Measurements from ENCODE around the gene HABP2.

HABP2 gene

DNA sequence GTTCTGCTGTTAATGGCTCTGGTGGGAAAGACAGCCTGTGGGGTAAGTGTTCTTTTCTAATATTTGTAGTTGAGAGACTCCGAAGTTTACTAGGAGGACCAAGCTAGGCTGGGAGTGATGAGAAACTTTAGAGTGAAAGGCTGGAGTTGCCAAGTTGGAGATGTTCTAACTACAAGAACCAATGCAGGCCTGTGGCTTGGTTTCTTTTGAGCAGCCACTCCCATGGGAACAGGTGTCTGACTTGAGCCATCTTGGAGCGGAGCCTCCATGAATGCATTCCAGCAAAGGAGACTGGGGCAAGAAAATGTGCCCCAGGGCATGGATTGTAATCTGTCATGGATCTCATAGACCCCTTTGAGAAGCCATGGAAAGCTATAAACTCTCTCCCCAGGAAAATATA is 296 bp downstream of the HABP2 start:
- Histone ChIP-seq H2BK120ac (ENCODE audit: low read depth, low read length) (no peak overlapping the region), H3K79me1 (ENCODE audit: low read depth, low read length) (no peaks in the 10 kb centered on the region), H3K4me3 (ENCODE audit: low read length in 2 of 2) (no peak overlapping the region), H3K23ac (ENCODE audit: low read depth, low read length, poor library complexity) (no peak overlapping the region), H2BK12ac (ENCODE audit: low read length) (no peak overlapping the region), H2BK15ac (ENCODE audit: low read length) (no peak overlapping the region), H3K9ac (ENCODE audit: low read depth, low read length, poor library complexity) (no peak overlapping the region), H3K27ac (replicated peaks; ENCODE audit: low read length) (no peak overlapping the region), H2AFZ (ENCODE audit: low read length) (no peak overlapping the region), H3K4ac (ENCODE audit: low read length) (no peak overlapping the region), H3K36me3 (replicated peaks in 1 of 2; ENCODE audit: control insufficient read depth in 2 of 2, insufficient read depth in 2 of 2, low read length in 2 of 2) (no peaks in the 10 kb centered on the region), H3K27me3 (ENCODE audit: control insufficient read depth in 3 of 3, insufficient read depth in 3 of 3, low read depth in 1 of 3, low read length in 3 of 3) (peaks cover 0 to 37% (median 0%) of the 10 kb centered on the region in 3 experiments), H3K4me1 (ENCODE audit: control insufficient read depth in 2 of 2, insufficient read depth in 1 of 2, low read depth in 1 of 2, low read length in 2 of 2) (peaks cover 0 to 16% of the 10 kb centered on the region in 2 donors), H2AK5ac (ENCODE audit: low read depth, low read length) (no peak overlapping the region), H4K91ac (ENCODE audit: low read depth, low read length, poor library complexity) (no peak overlapping the region), H3K9me3 (replicated peaks in 1 of 2; ENCODE audit: control insufficient read depth in 2 of 2, insufficient read depth in 1 of 2, low read depth in 1 of 2, low read length in 2 of 2) (no peaks in the 10 kb centered on the region), H4K8ac (ENCODE audit: low read depth, low read length) (no peak overlapping the region), H3K18ac (ENCODE audit: low read length) (no peak overlapping the region), H3K4me2 (ENCODE audit: insufficient read depth, low read length, poor library complexity, severe bottlenecking) (no peak overlapping the region), H3K14ac (ENCODE audit: low read length) (no peak overlapping the region), H2BK5ac (ENCODE audit: low read length) (no peak overlapping the region)
- no CpG with 5 or more reads among the region's 2 CpGs for WGBS, 2 donors (ENCODE audit: extremely low coverage in 2 of 2, insufficient read length in 2 of 2, insufficient replicate concordance in 1 of 2)
- DNase-seq (ENCODE audit: low spot score), result no peak

DNA sequence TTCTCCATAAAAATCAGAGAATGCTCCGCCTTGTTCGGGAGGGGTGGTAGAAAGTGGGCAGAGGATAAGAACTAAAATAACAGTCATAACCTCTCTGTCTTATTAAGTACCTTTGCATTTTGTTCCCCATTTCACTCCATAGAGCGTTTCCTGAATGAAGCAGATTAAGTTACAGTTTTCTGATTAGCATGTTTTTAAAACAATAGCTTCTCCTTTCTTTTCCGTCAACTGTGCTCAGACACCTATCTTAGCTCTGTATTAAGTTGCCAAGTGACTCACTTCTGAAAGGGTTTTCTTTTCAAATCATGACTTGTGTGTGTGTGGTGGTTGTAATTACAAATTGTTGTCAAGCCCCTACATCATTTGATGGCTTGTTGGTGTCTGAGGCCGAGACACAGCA is 1.4 kb downstream of the HABP2 start:
- no peak overlapping the region for H3K4ac ChIP-seq (ENCODE audit: low read length)
- H2BK120ac ChIP-seq (ENCODE audit: low read depth, low read length), result no peak overlapping the region
- no peaks in the 10 kb centered on the region for H3K79me1 ChIP-seq (ENCODE audit: low read depth, low read length)
- H3K18ac ChIP-seq (ENCODE audit: low read length), result no peak overlapping the region
- no peak overlapping the region for H3K23ac ChIP-seq (ENCODE audit: low read depth, low read length, poor library complexity)
- no peak overlapping the region for H2AK5ac ChIP-seq (ENCODE audit: low read depth, low read length)
- DNase-seq (ENCODE audit: low spot score), result no peak
- no peak overlapping the region for H2BK12ac ChIP-seq (ENCODE audit: low read length)
- no peak overlapping the region for H3K27ac ChIP-seq (replicated peaks; ENCODE audit: low read length)
- no peak overlapping the region for H3K14ac ChIP-seq (ENCODE audit: low read length)
- H4K91ac ChIP-seq (ENCODE audit: low read depth, low read length, poor library complexity), result no peak overlapping the region
- no peak overlapping the region for H3K4me3 ChIP-seq (ENCODE audit: low read length in 2 of 2)
- H3K9me3 ChIP-seq (replicated peaks in 1 of 2; ENCODE audit: control insufficient read depth in 2 of 2, insufficient read depth in 1 of 2, low read depth in 1 of 2, low read length in 2 of 2), result no peaks in the 10 kb centered on the region
- H3K4me2 ChIP-seq (ENCODE audit: insufficient read depth, low read length, poor library complexity, severe bottlenecking), result no peak overlapping the region
- no peak overlapping the region for H2BK5ac ChIP-seq (ENCODE audit: low read length)
- no CpG with 5 or more reads among the region's 5 CpGs for WGBS, 2 donors (ENCODE audit: extremely low coverage in 2 of 2, insufficient read length in 2 of 2, insufficient replicate concordance in 1 of 2)
- H3K4me1 ChIP-seq (ENCODE audit: control insufficient read depth in 2 of 2, insufficient read depth in 1 of 2, low read depth in 1 of 2, low read length in 2 of 2), result peaks cover 0 to 18% of the 10 kb centered on the region in 2 donors
- no peak overlapping the region for H3K9ac ChIP-seq (ENCODE audit: low read depth, low read length, poor library complexity)
- H2AFZ ChIP-seq (ENCODE audit: low read length), result no peak overlapping the region
- H4K8ac ChIP-seq (ENCODE audit: low read depth, low read length), result no peak overlapping the region
- H3K27me3 ChIP-seq (ENCODE audit: control insufficient read depth in 3 of 3, insufficient read depth in 3 of 3, low read depth in 1 of 3, low read length in 3 of 3), result peaks cover 0 to 46% (median 0%) of the 10 kb centered on the region in 3 experiments
- no peaks in the 10 kb centered on the region for H3K36me3 ChIP-seq (replicated peaks in 1 of 2; ENCODE audit: control insufficient read depth in 2 of 2, insufficient read depth in 2 of 2, low read length in 2 of 2)
- no peak overlapping the region for H2BK15ac ChIP-seq (ENCODE audit: low read length)

DNA sequence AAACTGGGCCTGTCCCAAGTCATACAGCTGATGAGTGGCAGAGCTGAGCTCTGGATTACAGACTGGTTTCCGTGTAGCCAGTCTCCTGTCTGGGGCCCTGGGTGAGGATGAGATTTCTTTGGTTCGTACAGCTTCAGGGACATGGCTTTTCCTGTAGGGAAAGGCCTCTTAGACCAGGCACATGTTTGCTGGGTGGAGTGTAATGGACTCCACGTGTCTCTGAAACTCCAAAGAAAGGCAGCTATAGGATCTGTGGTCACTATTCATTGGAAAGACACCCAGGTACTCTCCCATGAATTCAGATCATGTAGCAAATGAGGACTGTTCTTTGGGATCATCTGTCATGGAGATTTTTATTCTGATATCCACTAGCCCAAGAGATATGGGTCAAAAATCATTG is 2.4 kb downstream of the HABP2 start:
- H3K4me3 ChIP-seq (ENCODE audit: low read length in 2 of 2), result no peak overlapping the region
- H2AFZ ChIP-seq (ENCODE audit: low read length), result no peak overlapping the region
- H3K36me3 ChIP-seq (replicated peaks in 1 of 2; ENCODE audit: control insufficient read depth in 2 of 2, insufficient read depth in 2 of 2, low read length in 2 of 2), result no peaks in the 10 kb centered on the region
- no CpG with 5 or more reads among the region's 3 CpGs for WGBS, 2 donors (ENCODE audit: extremely low coverage in 2 of 2, insufficient read length in 2 of 2, insufficient replicate concordance in 1 of 2)
- H2BK120ac ChIP-seq (ENCODE audit: low read depth, low read length), result no peak overlapping the region
- H3K14ac ChIP-seq (ENCODE audit: low read length), result no peak overlapping the region
- no peak overlapping the region for H3K4me2 ChIP-seq (ENCODE audit: insufficient read depth, low read length, poor library complexity, severe bottlenecking)
- no peak overlapping the region for H2BK5ac ChIP-seq (ENCODE audit: low read length)
- H4K8ac ChIP-seq (ENCODE audit: low read depth, low read length), result no peak overlapping the region
- no peak overlapping the region for H3K23ac ChIP-seq (ENCODE audit: low read depth, low read length, poor library complexity)
- no peak overlapping the region for H3K9ac ChIP-seq (ENCODE audit: low read depth, low read length, poor library complexity)
- peaks cover 0 to 18% of the 10 kb centered on the region in 2 donors for H3K4me1 ChIP-seq (ENCODE audit: control insufficient read depth in 2 of 2, insufficient read depth in 1 of 2, low read depth in 1 of 2, low read length in 2 of 2)
- no peak overlapping the region for H2AK5ac ChIP-seq (ENCODE audit: low read depth, low read length)
- peak overlapping the region; percentile 17 for H2BK12ac ChIP-seq (ENCODE audit: low read length)
- no peak overlapping the region for H3K27ac ChIP-seq (replicated peaks; ENCODE audit: low read length)
- no peak overlapping the region for H3K4ac ChIP-seq (ENCODE audit: low read length)
- H4K91ac ChIP-seq (ENCODE audit: low read depth, low read length, poor library complexity), result no peak overlapping the region
- H3K9me3 ChIP-seq (replicated peaks in 1 of 2; ENCODE audit: control insufficient read depth in 2 of 2, insufficient read depth in 1 of 2, low read depth in 1 of 2, low read length in 2 of 2), result no peaks in the 10 kb centered on the region
- no peaks in the 10 kb centered on the region for H3K79me1 ChIP-seq (ENCODE audit: low read depth, low read length)
- no peak for DNase-seq (ENCODE audit: low spot score)
- no peak overlapping the region for H3K18ac ChIP-seq (ENCODE audit: low read length)
- no peak overlapping the region for H2BK15ac ChIP-seq (ENCODE audit: low read length)
- peaks cover 0 to 55% (median 0%) of the 10 kb centered on the region in 3 experiments for H3K27me3 ChIP-seq (ENCODE audit: control insufficient read depth in 3 of 3, insufficient read depth in 3 of 3, low read depth in 1 of 3, low read length in 3 of 3)

DNA sequence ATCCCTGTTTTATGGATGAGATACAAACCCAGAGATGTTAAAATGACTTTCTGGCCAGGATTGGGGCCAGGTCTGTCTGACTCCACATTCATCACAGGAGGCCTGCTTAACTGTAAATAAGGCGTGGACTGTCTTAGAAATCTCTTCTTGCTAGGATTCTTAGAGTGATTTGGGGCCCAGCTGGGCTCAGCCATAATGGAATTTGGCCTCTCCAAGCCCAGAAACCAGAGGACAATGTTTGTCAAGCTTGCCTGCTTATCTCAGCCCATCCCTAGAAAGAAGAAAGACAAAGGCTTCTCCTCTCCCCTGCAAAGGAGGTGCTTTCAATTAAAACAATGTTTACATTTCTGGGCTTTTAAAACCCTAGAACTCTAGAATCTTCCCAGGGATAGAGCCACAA is 2.9 kb downstream of the HABP2 start:
- peak overlapping the region; percentile 27 for H3K27ac ChIP-seq (replicated peaks; ENCODE audit: low read length)
- no CpG with 5 or more reads among the region's 1 CpG for WGBS, 2 donors (ENCODE audit: extremely low coverage in 2 of 2, insufficient read length in 2 of 2, insufficient replicate concordance in 1 of 2)
- no peaks in the 10 kb centered on the region for H3K36me3 ChIP-seq (replicated peaks in 1 of 2; ENCODE audit: control insufficient read depth in 2 of 2, insufficient read depth in 2 of 2, low read length in 2 of 2)
- no peak for DNase-seq (ENCODE audit: low spot score)
- H3K4me2 ChIP-seq (ENCODE audit: insufficient read depth, low read length, poor library complexity, severe bottlenecking), result no peak overlapping the region
- no peak overlapping the region for H2AK5ac ChIP-seq (ENCODE audit: low read depth, low read length)
- no peak overlapping the region for H2BK120ac ChIP-seq (ENCODE audit: low read depth, low read length)
- H4K8ac ChIP-seq (ENCODE audit: low read depth, low read length), result no peak overlapping the region
- H3K18ac ChIP-seq (ENCODE audit: low read length), result no peak overlapping the region
- H2BK5ac ChIP-seq (ENCODE audit: low read length), result no peak overlapping the region
- H3K23ac ChIP-seq (ENCODE audit: low read depth, low read length, poor library complexity), result no peak overlapping the region
- no peak overlapping the region for H3K4ac ChIP-seq (ENCODE audit: low read length)
- H3K14ac ChIP-seq (ENCODE audit: low read length), result no peak overlapping the region
- H2AFZ ChIP-seq (ENCODE audit: low read length), result no peak overlapping the region
- H3K4me1 ChIP-seq (ENCODE audit: control insufficient read depth in 2 of 2, insufficient read depth in 1 of 2, low read depth in 1 of 2, low read length in 2 of 2), result peaks cover 0 to 18% of the 10 kb centered on the region in 2 donors
- no peak overlapping the region for H2BK12ac ChIP-seq (ENCODE audit: low read length)
- H3K27me3 ChIP-seq (ENCODE audit: control insufficient read depth in 3 of 3, insufficient read depth in 3 of 3, low read depth in 1 of 3, low read length in 3 of 3), result peaks cover 0 to 56% (median 0%) of the 10 kb centered on the region in 3 experiments
- H2BK15ac ChIP-seq (ENCODE audit: low read length), result no peak overlapping the region
- H3K9me3 ChIP-seq (replicated peaks in 1 of 2; ENCODE audit: control insufficient read depth in 2 of 2, insufficient read depth in 1 of 2, low read depth in 1 of 2, low read length in 2 of 2), result no peaks in the 10 kb centered on the region
- H3K79me1 ChIP-seq (ENCODE audit: low read depth, low read length), result no peaks in the 10 kb centered on the region
- H4K91ac ChIP-seq (ENCODE audit: low read depth, low read length, poor library complexity), result no peak overlapping the region
- H3K9ac ChIP-seq (ENCODE audit: low read depth, low read length, poor library complexity), result no peak overlapping the region
- H3K4me3 ChIP-seq (ENCODE audit: low read length in 2 of 2), result no peak overlapping the region
